GM12878 (cell line): ENCODE measurements around the gene RNF13. TPM values are rescaled to one million over a fixed set of nuclear protein-coding genes. Genes with fewer than 3 reads are reported as not detected.
A peak's percentile ranks its signal among the peaks of the same experiment; 100 is the strongest.

ENCODE experiments used
- ATAC-seq: fragments of 200-7000 bp; cut with Tn5 transposase; 3 replicates; pipeline ENCODE4 v1.9.1; 2020; ENCODE audit warnings: mild to moderate bottlenecking, moderate library complexity
- BruUV-seq: library from RNA; stranded (reverse); fragments of 400-500 nt; replicated peaks from 2 replicates; lab custom pipeline; 2021; lab: Mats Ljungman, UMichigan
- CTCF ChIA-PET: fragments of 300-600 bp; sonication (Branson Sonifier 250); formaldehyde crosslinking; extraction: SDS; loops from one replicate; lab custom pipeline; 2021; ENCODE audit warnings: inconsistent platforms; lab: Yijun Ruan, JAX
- POLR2A ChIA-PET: fragments of 350-600 bp; formaldehyde crosslinking; extraction: SDS; loops from one replicate; lab custom pipeline; 2021; ENCODE audit warnings: inconsistent platforms; lab: Charles Lee
- RAD21 ChIA-PET: fragments of 300-600 bp; sonication (Branson Sonifier 250); formaldehyde crosslinking; loops from one replicate; lab custom pipeline; 2023; ENCODE audit warnings: antibody characterized with exemption; ENCODE audit not compliant: unreplicated experiment; lab: Charles Lee
- SMC1A ChIA-PET: fragments of 300-600 bp; sonication (Branson Sonifier 250); formaldehyde crosslinking; loops from one replicate; lab custom pipeline; 2023; ENCODE audit not compliant: unreplicated experiment, uncharacterized antibody; lab: Charles Lee
- DNase-seq: peaks from one replicate; pipeline ENCODE4 v3.0.0-alpha.2; 2011; ENCODE audit warnings: low read depth, low spot score
- FAIRE-seq: peaks from 3 replicates; lab custom pipeline; 2011; peaks lifted over from hg19 to GRCh38; lab: Jason Lieb, UNC
- H2AFZ ChIP-seq: 2 replicates; pipeline ENCODE4 v1.6.0; 2011; ENCODE audit warnings: low read depth, low read length, control low read depth; ENCODE audit not compliant: control insufficient read depth
- H3K27ac ChIP-seq: 2 replicates; pipeline ENCODE4 v1.5.1; 2011; ENCODE audit warnings: control low read depth; ENCODE audit not compliant: control insufficient read depth, insufficient read depth
- H3K27me3 ChIP-seq, 2 experiments: replicated peaks in 1 of 2; 2 replicates each; pipeline versions ENCODE4 v1.6.0 to v1.6.1; 2011; ENCODE audit warnings: low read length in 1 of 2; ENCODE audit not compliant: control insufficient read depth in 2 of 2, insufficient read depth in 2 of 2
- H3K36me3 ChIP-seq, 2 experiments: 2 replicates each; pipeline ENCODE4 v1.5.1; 2011; ENCODE audit warnings: low read length in 1 of 2; ENCODE audit not compliant: control insufficient read depth in 2 of 2, insufficient read depth in 2 of 2
- H3K4me1 ChIP-seq: 2 replicates; pipeline ENCODE4 v1.6.1; 2011; ENCODE audit warnings: mild to moderate bottlenecking, low read length, moderate library complexity, mixed read lengths; ENCODE audit not compliant: control insufficient read depth, insufficient read depth
- H3K4me2 ChIP-seq: 2 replicates; pipeline ENCODE4 v1.6.0; 2011; ENCODE audit warnings: control low read depth; ENCODE audit not compliant: control insufficient read depth, insufficient read depth
- H3K4me3 ChIP-seq: fragments of 200-600 bp; sonication (generic); 2 replicates; pipeline ENCODE4 v1.5.1; 2016
- H3K79me2 ChIP-seq: 2 replicates; pipeline ENCODE4 v1.6.0; 2011; ENCODE audit warnings: low read length; ENCODE audit not compliant: control insufficient read depth, insufficient read depth
- H3K9ac ChIP-seq: 2 replicates; pipeline ENCODE4 v1.8.0; 2011; ENCODE audit warnings: low read length, control low read depth, mixed read lengths; ENCODE audit not compliant: control insufficient read depth, insufficient read depth
- H3K9me3 ChIP-seq: replicated peaks from 3 replicates; pipeline ENCODE4 v1.5.1; 2011; ENCODE audit warnings: mild to moderate bottlenecking, low read length; ENCODE audit not compliant: control insufficient read depth, insufficient read depth
- H4K20me1 ChIP-seq: 2 replicates; pipeline ENCODE4 v1.6.0; 2011; ENCODE audit not compliant: control insufficient read depth, insufficient read depth
- ASH2L ChIP-seq: fragments of 300-600, 200-600 bp; sonication (generic); IDR thresholded peaks from 2 replicates; pipeline ENCODE4 v1.6.1; 2017; ENCODE audit warnings: low read depth, mild to moderate bottlenecking, borderline replicate concordance
- BCL11A ChIP-seq: IDR thresholded peaks from 2 replicates; pipeline ENCODE4 v1.6.1; 2011; ENCODE audit warnings: low read depth, low read length
- DPF2 ChIP-seq: fragments of 450-650 bp; IDR thresholded peaks from 2 replicates; pipeline ENCODE4 v1.6.1; 2017; ENCODE audit warnings: mild to moderate bottlenecking
- GATAD2B ChIP-seq: fragments of 450-650 bp; conservative IDR thresholded peaks from 2 replicates; pipeline ENCODE4 v1.6.1; 2017; ENCODE audit warnings: low read depth, mild to moderate bottlenecking, moderate library complexity
- HDGF ChIP-seq: fragments of 450-650 bp; IDR thresholded peaks from 2 replicates; pipeline ENCODE4 v1.6.1; 2016; ENCODE audit warnings: antibody characterized with exemption
- IRF5 ChIP-seq: fragments of 450-650 bp; IDR thresholded peaks from 2 replicates; pipeline ENCODE4 v1.6.1; 2017; ENCODE audit warnings: borderline replicate concordance
- MTA3 ChIP-seq: IDR thresholded peaks from 2 replicates; pipeline ENCODE4 v1.6.1; 2012; ENCODE audit warnings: low read length, inconsistent platforms, borderline replicate concordance
- NR2C2 ChIP-seq: IDR thresholded peaks from 2 replicates; pipeline ENCODE4 v1.6.1; 2011; ENCODE audit warnings: borderline replicate concordance, low read depth; ENCODE audit not compliant: control insufficient read depth, insufficient read length
- RB1 ChIP-seq: fragments of 450-650 bp; formaldehyde crosslinking; IDR thresholded peaks from 2 replicates; pipeline ENCODE4 v1.6.1; 2017; ENCODE audit warnings: mild to moderate bottlenecking, borderline replicate concordance
- RCOR1 ChIP-seq: conservative IDR thresholded peaks from 2 replicates; pipeline ENCODE4 v1.6.1; 2012; ENCODE audit warnings: low read depth, low read length, improper control_type of control experiment
- RELB ChIP-seq: fragments of 450-650 bp; IDR thresholded peaks from 2 replicates; pipeline ENCODE4 v1.6.1; 2017; ENCODE audit warnings: low read depth, mild to moderate bottlenecking, moderate library complexity
- SMAD1 ChIP-seq: fragments of 450-650 bp; IDR thresholded peaks from 2 replicates; pipeline ENCODE4 v1.6.1; 2018; ENCODE audit warnings: mild to moderate bottlenecking, low read depth; ENCODE audit not compliant: partially characterized antibody
- SMAD5 ChIP-seq: IDR thresholded peaks from 2 replicates; pipeline ENCODE4 v1.6.1; 2016; ENCODE audit warnings: antibody characterized with exemption, low read depth
- SPI1 ChIP-seq: IDR thresholded peaks from 2 replicates; pipeline ENCODE4 v1.6.1; 2011; ENCODE audit warnings: low read depth, mild to moderate bottlenecking, low read length, moderate library complexity, borderline replicate concordance; ENCODE audit not compliant: insufficient read depth
- SREBF1 ChIP-seq: IDR thresholded peaks from 2 replicates; pipeline ENCODE4 v1.6.1; 2012; ENCODE audit warnings: mild to moderate bottlenecking, low read length
- STAT1 ChIP-seq: fragments of 450-650 bp; conservative IDR thresholded peaks from 2 replicates; pipeline ENCODE4 v1.6.1; 2014; ENCODE audit warnings: antibody characterized with exemption, mild to moderate bottlenecking
- ZBTB33 ChIP-seq: fragments of 450-650 bp; IDR thresholded peaks from 2 replicates; pipeline ENCODE4 v1.6.1; 2017; ENCODE audit warnings: mild to moderate bottlenecking
- WGBS: methylation state at CpG from one replicate; pipeline ENCODE4 v1.1.6; 2016; ENCODE audit warnings: low lambda C conversion rate; ENCODE audit not compliant: insufficient replicate concordance, insufficient coverage; ENCODE audit errors: missing lambda C conversion rate; 5-methylcytosine and 5-hydroxymethylcytosine counted together
- in situ Hi-C: fragments of 300-500 bp; cut with MboI; formaldehyde crosslinking; loops from 9 replicates; pipeline ENCODE4 v1.14.3; 2018; ENCODE audit warnings: mixed read lengths
- intact Hi-C: fragments of 100-400 bp; cut with micrococcal nuclease; formaldehyde crosslinking; loops from one replicate; pipeline ENCODE4 v1.14.2; 2022; ENCODE audit not compliant: unreplicated experiment
- polyA plus RNA-seq, 11 experiments: library from polyadenylated mRNA; depleted of rRNA in 4 of 11; unstranded in 6 of 11; stranded (reverse) in 5 of 11; fragments of >200 nt; fragmentation: Nextera tagmentation in 4 of 11; fragmentation: Illumina TruSeq in 1 of 11; extraction: Ambion mirVana in 4 of 11; extraction: Trizol in 1 of 11; gene quantifications; 1 replicate in 1 of 11; 2 replicates in 10 of 11; pipeline versions ENCODE4 v1.2.1 to v1.2.3, GENCODE V29; 2011 to 2016; ENCODE audit warnings: inconsistent platforms in 2 of 11, missing spikeins in 2 of 11, low read depth in 1 of 11
- total RNA-seq, 4 experiments: library from RNA; depleted of rRNA in 3 of 4; stranded (reverse); fragments of >200 nt in 3 of 4; fragmentation: Illumina TruSeq in 1 of 4; extraction: Trizol in 1 of 4; gene quantifications; 2 replicates each; pipeline versions ENCODE4 v1.2.1 to v1.2.3, GENCODE V29; 2013 to 2021
- TF ChIP-seq, protein P1 (sequence below): fragments of 150-350 bp; IDR thresholded peaks from 2 replicates; pipeline ENCODE4 v1.6.1; 2016; ENCODE audit warnings: low read depth, low read length

RNF13 gene
- total and polyA plus RNA-seq, 10 of the 15 experiments (the other 5 are each of a cell fraction or from before 2014, with no cell fraction given) = 18.9 to 73.4 (median 36.7) TPM

- no TSS peak for BruUV-seq
- Histone ChIP-seq H3K4me2 (no peak overlapping the region), H3K79me2 (no peaks in the 10 kb centered on the region), H3K27me3 (no peaks in the 10 kb centered on the region), H3K27ac (no peak overlapping the region), H3K36me3 (no peaks in the 10 kb centered on the region), H2AFZ (no peak overlapping the region), H3K9me3 (no peaks in the 10 kb centered on the region), H4K20me1 (no peaks in the 10 kb centered on the region), H3K4me1 (no peaks in the 10 kb centered on the region), H3K9ac (no peak overlapping the region), H3K4me3 (no peak overlapping the region)
- RAD21 ChIA-PET = interaction anchor here (0.8 to 1.2 kb wide), 4 partner anchors 18 to 540 kb away, joined by 3 to 4 read pairs (median 3); no protein-coding TSS in a partner anchor
- CTCF ChIA-PET = interaction anchor here (0.6 to 6.6 kb wide), 9 partner anchors 12 to 1423 kb away, joined by 3 to 42 read pairs (median 3); no protein-coding TSS in a partner anchor
- ATAC-seq = no peak
- intact Hi-C loops = no loop called here
- peak; percentile 13 for FAIRE-seq
- SMC1A ChIA-PET = interaction anchor here (1.0 to 2.4 kb wide), 3 partner anchors 9 to 228 kb away, joined by 4 to 14 read pairs (median 10); no protein-coding TSS in a partner anchor
- DNase-seq = no peak
- WGBS = 93% methylated on average over 2 of the region's 2 CpGs
- POLR2A ChIA-PET = no interaction called here
- in situ Hi-C loops = loop anchor here (25.0 kb wide), 1 partner anchor 557 kb away; no protein-coding TSS in a partner anchor
- no peak for TF ChIP-seq ASH2L
- TF ChIP-seq MTA3 = no peak
- TF ChIP-seq IRF5 = no peak
- TF ChIP-seq SPI1 = no peak
- no peak for TF ChIP-seq HDGF
- no peak for TF ChIP-seq RELB
- no peak for TF ChIP-seq SMAD5
- TF ChIP-seq, protein P1, sequence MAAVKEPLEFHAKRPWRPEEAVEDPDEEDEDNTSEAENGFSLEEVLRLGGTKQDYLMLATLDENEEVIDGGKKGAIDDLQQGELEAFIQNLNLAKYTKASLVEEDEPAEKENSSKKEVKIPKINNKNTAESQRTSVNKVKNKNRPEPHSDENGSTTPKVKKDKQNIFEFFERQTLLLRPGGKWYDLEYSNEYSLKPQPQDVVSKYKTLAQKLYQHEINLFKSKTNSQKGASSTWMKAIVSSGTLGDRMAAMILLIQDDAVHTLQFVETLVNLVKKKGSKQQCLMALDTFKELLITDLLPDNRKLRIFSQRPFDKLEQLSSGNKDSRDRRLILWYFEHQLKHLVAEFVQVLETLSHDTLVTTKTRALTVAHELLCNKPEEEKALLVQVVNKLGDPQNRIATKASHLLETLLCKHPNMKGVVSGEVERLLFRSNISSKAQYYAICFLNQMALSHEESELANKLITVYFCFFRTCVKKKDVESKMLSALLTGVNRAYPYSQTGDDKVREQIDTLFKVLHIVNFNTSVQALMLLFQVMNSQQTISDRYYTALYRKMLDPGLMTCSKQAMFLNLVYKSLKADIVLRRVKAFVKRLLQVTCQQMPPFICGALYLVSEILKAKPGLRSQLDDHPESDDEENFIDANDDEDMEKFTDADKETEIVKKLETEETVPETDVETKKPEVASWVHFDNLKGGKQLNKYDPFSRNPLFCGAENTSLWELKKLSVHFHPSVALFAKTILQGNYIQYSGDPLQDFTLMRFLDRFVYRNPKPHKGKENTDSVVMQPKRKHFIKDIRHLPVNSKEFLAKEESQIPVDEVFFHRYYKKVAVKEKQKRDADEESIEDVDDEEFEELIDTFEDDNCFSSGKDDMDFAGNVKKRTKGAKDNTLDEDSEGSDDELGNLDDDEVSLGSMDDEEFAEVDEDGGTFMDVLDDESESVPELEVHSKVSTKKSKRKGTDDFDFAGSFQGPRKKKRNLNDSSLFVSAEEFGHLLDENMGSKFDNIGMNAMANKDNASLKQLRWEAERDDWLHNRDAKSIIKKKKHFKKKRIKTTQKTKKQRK = no peak
- TF ChIP-seq RCOR1 = no peak
- no peak for TF ChIP-seq SMAD1
- TF ChIP-seq GATAD2B = no peak
- no peak for TF ChIP-seq STAT1
- TF ChIP-seq RB1 = no peak
- TF ChIP-seq DPF2 = no peak
- TF ChIP-seq SREBF1 = no peak
- no peak for TF ChIP-seq BCL11A
- TF ChIP-seq NR2C2 = no peak
- no peak for TF ChIP-seq ZBTB33
Observed at GRCh38 chr3:149955449-149955848, 142.4 kb downstream of the RNF13 start.
